Measurements from ENCODE around the gene TXNDC5.

DNA sequence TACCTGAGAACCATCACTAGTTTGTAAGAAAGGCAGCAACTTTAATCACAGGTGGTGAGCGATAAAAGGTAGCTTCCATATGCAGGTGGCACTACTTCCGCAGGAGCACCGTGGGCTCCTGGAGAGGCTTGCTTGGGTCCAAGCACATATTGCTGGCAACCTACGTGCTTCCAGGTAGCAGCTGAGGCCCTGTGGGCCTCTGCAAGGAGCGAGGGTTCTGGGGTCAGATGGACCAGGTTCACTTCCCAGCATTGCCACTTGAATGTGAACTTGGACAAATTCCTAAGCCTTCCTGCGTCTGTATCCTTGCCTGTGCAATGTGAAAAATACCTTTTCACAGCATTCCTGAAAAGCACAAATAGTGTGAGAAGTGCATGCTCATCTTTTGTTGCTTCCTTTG lies 31.0 kb downstream of the TXNDC5 start:
- TF ChIP-seq CTCF (IDR thresholded peaks at IDR 0.05; ENCODE audit: insufficient read depth, low read depth, low read length) (no peak), EZH2 (IDR thresholded peaks at IDR 0.05; ENCODE audit: insufficient read depth, low read length) (no peak)
